GM19324 (cell line): ENCODE results near the gene BTAF1.

ENCODE experiments used
- ATAC-seq: cut with Tn5 transposase; IDR thresholded peaks from one replicate; pipeline ENCODE4 v1.9.1; 2021; ENCODE audit warnings: mild to moderate bottlenecking, moderate library complexity; ENCODE audit not compliant: unreplicated experiment, low FRiP score

Gene BTAF1

DNA sequence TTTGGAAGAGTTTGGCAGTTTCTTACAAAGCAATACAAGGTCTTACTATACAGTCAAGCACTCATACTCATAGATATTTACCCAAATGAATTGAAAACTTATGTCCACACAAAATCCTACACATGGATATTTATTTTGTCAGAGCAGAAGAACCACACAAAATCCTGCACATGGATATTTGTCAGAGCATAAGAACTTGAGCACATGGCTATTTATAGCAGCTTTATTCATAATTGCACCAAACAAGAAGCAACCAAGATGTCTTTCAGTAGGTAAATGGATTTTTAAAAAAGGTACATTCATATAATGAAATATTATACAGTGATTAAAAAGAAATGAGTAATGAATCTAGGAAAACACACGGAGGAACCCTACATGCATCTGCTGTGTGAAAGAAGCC, 115.4 kb downstream of the BTAF1 start:
- ATAC-seq, result no peak

GRCh38 chr10:92042541-92042940, 119.0 kb downstream of the BTAF1 start:
- ATAC-seq, result no peak

GRCh38 chr10:92045641-92046106, 122.1 kb downstream of the BTAF1 start:
- no peak for ATAC-seq

GRCh38 chr10:92047215-92047614, 123.6 kb downstream of the BTAF1 start:
- no peak for ATAC-seq

- ATAC-seq, result no peak
These were observed 128.5 kb downstream of the BTAF1 start for GRCh38 chr10:92052088-92052487.

- ATAC-seq, result no peak
These were observed 129.2 kb downstream of the BTAF1 start for GRCh38 chr10:92052741-92053140.

DNA sequence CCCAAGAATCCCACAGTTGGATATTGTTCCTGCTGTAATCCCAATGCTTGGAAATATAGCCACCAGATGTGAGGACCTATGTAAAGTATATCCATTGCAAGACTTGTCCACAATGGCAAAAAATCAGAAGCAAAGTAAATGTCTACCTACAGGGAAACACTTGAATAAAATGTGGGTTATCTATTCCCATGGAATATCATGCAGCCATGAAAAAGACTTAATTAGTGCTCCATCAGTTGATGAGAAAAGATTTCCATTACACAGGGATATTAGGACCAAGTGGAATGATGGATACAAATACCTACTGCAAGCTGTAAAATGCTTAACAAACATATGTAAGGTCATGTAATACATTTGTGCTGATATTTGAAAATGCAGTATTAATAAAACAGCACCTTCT, 131.2 kb downstream of the BTAF1 start:
- ATAC-seq, result no peak

DNA sequence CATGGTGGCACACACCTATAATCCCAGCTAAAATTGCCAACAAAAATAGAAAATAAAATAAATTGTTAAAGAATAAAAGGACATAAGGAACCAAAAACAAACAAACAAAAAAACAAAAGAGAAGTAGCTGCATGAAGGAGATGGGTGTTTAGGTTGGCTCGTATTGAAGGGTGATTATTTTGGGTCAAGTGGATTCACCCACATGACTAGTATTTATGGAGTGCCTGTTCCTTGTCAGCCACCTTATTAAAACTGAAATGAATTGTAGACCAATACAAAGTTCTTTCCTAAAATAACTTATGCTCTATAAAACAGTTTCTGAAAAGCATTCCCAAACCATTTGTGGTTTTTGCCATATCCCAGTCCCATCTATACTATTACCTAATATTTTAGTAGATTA, 138.7 kb downstream of the BTAF1 start:
- no peak for ATAC-seq

- no peak for ATAC-seq
These were observed 140.9 kb downstream of the BTAF1 start for GRCh38 chr10:92064506-92064905.

GRCh38 chr10:92066386-92066785, 142.8 kb downstream of the BTAF1 start:
- no peak for ATAC-seq

DNA sequence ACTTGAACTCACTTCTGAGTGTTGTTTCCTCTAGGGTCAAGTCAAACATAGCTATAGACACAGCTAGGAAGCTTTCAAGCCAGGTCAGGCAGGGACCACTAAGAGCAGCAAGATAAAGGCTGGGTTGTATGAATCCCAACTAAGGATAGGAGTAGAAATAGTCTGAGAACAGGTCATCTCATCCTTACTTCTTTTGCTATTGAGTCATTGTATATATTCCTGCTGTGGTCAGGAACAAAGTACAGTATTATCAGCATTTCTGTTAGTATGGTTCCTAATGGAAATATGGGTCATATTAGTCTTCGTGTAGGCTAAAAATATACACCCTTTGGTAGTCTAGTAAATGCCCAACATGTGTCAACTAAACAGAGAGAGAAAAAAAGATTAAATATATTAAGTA, 145.3 kb downstream of the BTAF1 start:
- ATAC-seq, result no peak

DNA sequence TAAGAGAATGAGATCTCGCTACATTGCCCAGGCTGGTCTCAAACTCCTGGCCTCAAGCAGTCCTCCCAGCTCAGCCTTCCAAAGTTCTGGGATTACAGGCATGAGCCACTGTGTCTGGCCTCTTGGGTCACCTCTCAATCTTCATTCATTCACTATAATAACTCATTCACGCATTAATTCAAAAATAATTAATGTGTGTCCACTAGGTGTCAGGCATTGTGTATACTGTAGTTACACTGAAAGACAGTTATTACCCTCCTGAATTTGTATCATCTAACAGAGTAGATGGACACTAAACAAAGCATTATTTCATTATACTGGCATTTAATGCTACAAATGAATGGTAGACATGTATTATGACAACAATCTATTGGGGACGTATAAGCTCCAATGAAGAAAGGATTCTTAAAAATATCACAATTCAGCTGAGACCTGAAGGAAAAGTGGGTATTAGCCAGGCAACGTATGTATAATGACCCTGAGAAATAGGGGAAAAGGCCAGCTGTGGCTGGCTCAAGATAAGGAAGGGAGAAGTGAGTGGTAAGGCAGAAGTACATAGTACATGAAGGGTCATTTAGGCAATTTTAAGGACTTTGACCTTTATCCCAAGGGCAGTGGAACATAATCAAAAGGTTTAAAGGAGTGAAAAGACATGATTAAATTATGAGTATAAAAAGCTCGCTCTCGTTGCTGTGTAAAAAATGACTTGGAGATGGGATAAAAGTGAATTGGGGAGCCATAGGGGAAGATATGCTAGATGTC, 150.7 kb downstream of the BTAF1 start:
- ATAC-seq, result no peak

GRCh38 chr10:92075829-92076228, 152.3 kb downstream of the BTAF1 start:
- ATAC-seq, result no peak

DNA sequence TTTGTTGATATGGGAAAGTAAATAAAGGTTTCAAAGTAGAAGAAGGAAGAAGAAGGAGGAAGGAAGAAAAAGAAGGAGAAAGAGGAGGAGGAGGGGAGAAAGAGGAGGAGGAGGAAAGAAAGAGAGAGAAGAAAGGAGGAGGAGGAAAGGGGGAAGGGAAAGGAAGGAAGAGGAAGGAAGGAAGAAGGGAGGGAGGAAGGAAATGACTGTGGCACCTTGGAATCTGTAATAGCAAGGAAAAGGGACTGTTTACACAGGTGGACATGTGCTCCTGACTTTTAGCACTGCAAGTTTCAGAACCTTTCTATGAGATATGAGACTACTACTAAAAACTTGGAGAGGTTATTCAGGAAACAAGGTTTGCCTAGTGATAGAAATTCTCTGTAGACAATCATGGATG, 153.2 kb downstream of the BTAF1 start:
- no peak for ATAC-seq

GRCh38 chr10:92079003-92079402, 155.4 kb downstream of the BTAF1 start:
- no peak for ATAC-seq
